Testis (tissue), 2 donors: ENCODE data around the gene WDR88.

Experiments
- POLR2A ChIP-seq: fragments of 450-650 bp; IDR thresholded peaks from one replicate; pipeline ENCODE4 v1.6.1; 2017; ENCODE audit warnings: antibody characterized with exemption, mild to moderate bottlenecking, moderate library complexity
- TF ChIP-seq, protein P1 (sequence below), 3 experiments: fragments of 450-650 bp in 2 of 3; fragments of 200-600 bp in 1 of 3; sonication (generic) in 1 of 3; IDR thresholded peaks; one replicate each; pipeline ENCODE4 v1.5.1; 2016 to 2019; ENCODE audit warnings: antibody characterized with exemption in 3 of 3, mild to moderate bottlenecking in 2 of 3, moderate library complexity in 1 of 3

DNA sequence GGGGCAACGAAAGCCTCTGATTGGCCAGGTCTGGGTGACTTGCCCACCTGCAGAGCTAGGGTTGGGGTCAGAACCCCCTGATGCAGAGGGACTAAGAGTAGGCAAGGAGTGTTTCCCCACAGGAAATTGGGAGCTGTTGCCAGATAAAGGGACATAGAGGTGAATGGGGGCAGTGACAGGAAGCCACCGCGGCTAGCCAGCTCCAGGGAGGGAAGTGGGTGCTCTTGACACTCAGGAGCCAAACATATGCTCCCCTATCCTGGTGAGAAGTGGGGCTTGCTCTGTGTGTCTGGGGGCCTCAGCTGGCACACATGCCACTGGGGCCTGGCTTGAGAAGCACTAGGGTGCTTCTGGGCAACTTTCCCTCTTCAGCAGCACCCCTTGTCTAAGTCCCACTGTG lies 26.0 kb downstream of the WDR88 start:
- TF ChIP-seq, protein P1, sequence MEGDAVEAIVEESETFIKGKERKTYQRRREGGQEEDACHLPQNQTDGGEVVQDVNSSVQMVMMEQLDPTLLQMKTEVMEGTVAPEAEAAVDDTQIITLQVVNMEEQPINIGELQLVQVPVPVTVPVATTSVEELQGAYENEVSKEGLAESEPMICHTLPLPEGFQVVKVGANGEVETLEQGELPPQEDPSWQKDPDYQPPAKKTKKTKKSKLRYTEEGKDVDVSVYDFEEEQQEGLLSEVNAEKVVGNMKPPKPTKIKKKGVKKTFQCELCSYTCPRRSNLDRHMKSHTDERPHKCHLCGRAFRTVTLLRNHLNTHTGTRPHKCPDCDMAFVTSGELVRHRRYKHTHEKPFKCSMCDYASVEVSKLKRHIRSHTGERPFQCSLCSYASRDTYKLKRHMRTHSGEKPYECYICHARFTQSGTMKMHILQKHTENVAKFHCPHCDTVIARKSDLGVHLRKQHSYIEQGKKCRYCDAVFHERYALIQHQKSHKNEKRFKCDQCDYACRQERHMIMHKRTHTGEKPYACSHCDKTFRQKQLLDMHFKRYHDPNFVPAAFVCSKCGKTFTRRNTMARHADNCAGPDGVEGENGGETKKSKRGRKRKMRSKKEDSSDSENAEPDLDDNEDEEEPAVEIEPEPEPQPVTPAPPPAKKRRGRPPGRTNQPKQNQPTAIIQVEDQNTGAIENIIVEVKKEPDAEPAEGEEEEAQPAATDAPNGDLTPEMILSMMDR (IDR thresholded peaks at IDR 0.05): no peak
- TF ChIP-seq POLR2A: no peak
